Type B pancreatic cell (in vitro differentiated cells): Measurements from ENCODE around the gene PLCD3. TPM values are rescaled to one million over a fixed set of nuclear protein-coding genes. Genes with fewer than 3 reads are reported as not detected.
A peak's percentile ranks its signal among the peaks of the same experiment; 100 is the strongest.

Experiments used
- DNase-seq: peaks from one replicate; pipeline ENCODE4 v3.0.0; 2021; ENCODE audit warnings: mixed read lengths; ENCODE audit not compliant: unreplicated experiment; ENCODE audit errors: extremely low spot score
- H3K27ac Mint-ChIP-seq: 2 replicates; pipeline ENCODE4 v1.8.0; 2021; ENCODE audit warnings: mild to moderate bottlenecking, mixed read lengths
- H3K27me3 Mint-ChIP-seq: 2 replicates; pipeline ENCODE4 v1.8.0; 2021; ENCODE audit warnings: mixed read lengths
- H3K36me3 Mint-ChIP-seq: 2 replicates; pipeline ENCODE4 v1.8.0; 2021; ENCODE audit warnings: mixed read lengths
- H3K4me1 Mint-ChIP-seq: one replicate; pipeline ENCODE4 v1.8.0; 2021; ENCODE audit warnings: mixed read lengths; ENCODE audit not compliant: unreplicated experiment
- H3K4me3 Mint-ChIP-seq: 2 replicates; pipeline ENCODE4 v1.8.0; 2021; ENCODE audit warnings: mild to moderate bottlenecking, mixed read lengths
- H3K9me3 Mint-ChIP-seq: 2 replicates; pipeline ENCODE4 v1.8.0; 2021; ENCODE audit warnings: mixed read lengths
- CTCF ChIP-seq: fragments of 200-600 bp; sonication (generic); conservative IDR thresholded peaks from 2 replicates; pipeline ENCODE4 v1.5.0; 2021; ENCODE audit warnings: antibody characterized with exemption, mild to moderate bottlenecking
- total RNA-seq: library from RNA; stranded (reverse); gene quantifications from 2 replicates; pipeline ENCODE4 v1.2.1, GENCODE V29; 2021; ENCODE audit warnings: low replicate concordance

The PLCD3 gene
- total RNA-seq, 1 donor from 2014 or later, result 45.8 TPM

GRCh38 chr17:45073414-45074070 lies 58.8 kb downstream of the PLCD3 start:
- no peak for TF ChIP-seq CTCF
- H3K4me3 Mint-ChIP-seq, result no peak overlapping the region
- no peaks in the 10 kb centered on the region for H3K4me1 Mint-ChIP-seq
- H3K36me3 Mint-ChIP-seq, result peaks cover 16% of the 10 kb centered on the region
- no peak for DNase-seq
- H3K27me3 Mint-ChIP-seq, result no peaks in the 10 kb centered on the region
- peak overlapping the region; percentile 41 for H3K27ac Mint-ChIP-seq
- H3K9me3 Mint-ChIP-seq, result no peaks in the 10 kb centered on the region

DNA sequence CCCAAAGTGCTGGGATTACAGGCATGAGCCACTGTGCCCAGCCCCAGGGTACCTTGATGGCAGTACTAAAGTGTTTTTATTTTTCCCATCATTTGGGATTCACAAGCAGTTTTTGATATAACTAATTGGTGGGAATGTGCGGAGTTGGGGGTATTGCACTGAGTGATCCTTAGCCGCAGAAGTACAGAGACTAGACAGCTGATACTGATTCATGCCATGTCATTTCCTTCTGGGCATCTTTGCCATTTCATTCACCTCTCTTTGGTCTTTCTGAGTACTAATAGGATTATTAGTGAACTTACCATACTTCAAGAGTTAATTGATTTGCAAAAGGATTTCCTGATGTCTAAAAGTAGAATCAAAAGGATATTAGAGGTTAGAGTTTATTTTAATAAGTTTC lies 61.5 kb downstream of the PLCD3 start:
- no peaks in the 10 kb centered on the region for H3K4me1 Mint-ChIP-seq
- no peak overlapping the region for H3K4me3 Mint-ChIP-seq
- H3K36me3 Mint-ChIP-seq, result peaks cover 16% of the 10 kb centered on the region
- no peak for TF ChIP-seq CTCF
- H3K27me3 Mint-ChIP-seq, result no peaks in the 10 kb centered on the region
- DNase-seq, result no peak
- H3K9me3 Mint-ChIP-seq, result no peaks in the 10 kb centered on the region
- no peak overlapping the region for H3K27ac Mint-ChIP-seq

GRCh38 chr17:45070001-45070400 lies 62.3 kb downstream of the PLCD3 start:
- Mint-ChIP-seq H3K9me3 (no peaks in the 10 kb centered on the region), H3K27me3 (no peaks in the 10 kb centered on the region), H3K4me1 (no peaks in the 10 kb centered on the region), H3K36me3 (peaks cover 16% of the 10 kb centered on the region), H3K27ac (no peak overlapping the region), H3K4me3 (no peak overlapping the region)
- no peak for DNase-seq
- no peak for TF ChIP-seq CTCF

- no peaks in the 10 kb centered on the region for H3K27me3 Mint-ChIP-seq
- H3K4me1 Mint-ChIP-seq, result peaks cover 4% of the 10 kb centered on the region
- peak overlapping the region; percentile 34 for H3K27ac Mint-ChIP-seq
- DNase-seq, result no peak
- H3K4me3 Mint-ChIP-seq, result no peak overlapping the region
- no peaks in the 10 kb centered on the region for H3K9me3 Mint-ChIP-seq
- H3K36me3 Mint-ChIP-seq, result peaks cover 11% of the 10 kb centered on the region
- TF ChIP-seq CTCF, result no peak
Observed at GRCh38 chr17:45067637-45068036, 64.7 kb downstream of the PLCD3 start.

- Mint-ChIP-seq H3K4me1 (peaks cover 9% of the 10 kb centered on the region), H3K4me3 (peak overlapping the region; percentile 100), H3K27ac (no peak overlapping the region), H3K27me3 (no peaks in the 10 kb centered on the region), H3K9me3 (no peaks in the 10 kb centered on the region), H3K36me3 (peaks cover 4% of the 10 kb centered on the region)
- no peak for DNase-seq
- no peak for TF ChIP-seq CTCF
Observed at GRCh38 chr17:45063198-45063597, 69.1 kb downstream of the PLCD3 start.
